ENCODE data around the gene FGF14.
A peak's percentile ranks its signal among the peaks of the same experiment; 100 is the strongest.

Gene FGF14

DNA sequence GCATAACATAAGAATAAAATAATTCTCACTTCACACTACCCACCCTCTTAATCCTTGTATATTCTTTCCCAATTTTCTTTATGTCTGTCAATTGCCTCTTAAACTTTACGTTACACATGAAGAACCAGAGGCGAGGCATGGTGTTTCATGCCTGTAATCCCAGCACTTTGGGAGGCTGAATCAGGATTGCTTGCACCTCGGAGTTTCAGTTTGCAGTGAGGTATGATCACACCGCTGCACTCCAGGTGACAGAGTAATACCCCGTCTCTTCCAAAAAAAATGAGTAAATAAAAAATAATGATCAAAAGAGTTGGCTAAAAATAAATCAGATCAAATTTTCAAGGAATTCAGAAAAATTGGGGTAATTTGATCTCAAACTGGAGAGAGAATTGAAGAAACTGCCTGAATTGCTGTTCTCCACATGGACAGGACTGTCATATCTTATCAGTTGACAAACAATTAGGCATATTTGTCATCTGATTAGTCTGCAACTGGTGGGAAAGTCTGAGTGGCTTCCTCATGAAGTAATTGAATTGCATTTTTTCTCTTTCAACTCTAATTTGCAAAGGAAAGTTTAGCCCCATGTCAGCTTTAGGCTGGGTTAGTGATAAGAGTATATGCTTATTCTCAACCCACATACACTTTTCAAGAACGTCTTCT lies 646.5 kb downstream of the FGF14 start:
- H3K9ac ChIP-seq, result no peak overlapping the region
- H3K4me1 ChIP-seq, result peaks cover 0 to 40% (median 2%) of the 10 kb centered on the region in 10 experiments; a peak in 8 of 20 replicates
- H3K27me3 ChIP-seq, result no peaks in the 10 kb centered on the region
- TF ChIP-seq Cebpa-rat (IDR thresholded peaks at IDR 0.05), result no peak
- H3K27ac ChIP-seq, result no peak overlapping the region
- H3K4me2 ChIP-seq, result peak overlapping the region in 2 of 11 experiments; percentile 17 to 30; a peak in 1 of 22 replicates
- no peaks in the 10 kb centered on the region for H3K9me3 ChIP-seq (replicated peaks in 1 of 11)
- H3K36me3 ChIP-seq, result no peaks in the 10 kb centered on the region
- no peak overlapping the region for H3K4me3 ChIP-seq
- H4K20me1 ChIP-seq, result no peaks in the 10 kb centered on the region

DNA sequence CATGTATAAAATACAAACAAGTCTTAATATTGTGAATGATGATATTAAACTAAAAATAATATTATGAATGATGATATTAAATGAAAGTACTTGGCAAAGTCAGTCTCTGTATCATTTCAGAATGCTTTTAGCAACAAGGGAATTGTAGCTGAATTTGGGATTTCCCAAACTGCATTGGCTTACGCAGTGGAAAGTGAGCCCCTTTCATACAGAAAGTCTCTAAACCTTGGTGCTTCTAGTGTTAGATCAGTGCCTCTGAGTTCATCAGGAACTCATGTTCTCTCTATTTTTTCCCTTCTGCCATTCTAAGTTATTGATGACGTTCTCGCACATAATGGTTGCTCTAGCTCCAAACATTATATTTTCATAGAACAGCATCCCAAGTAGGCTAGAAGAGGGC lies 649.4 kb downstream of the FGF14 start:
- H3K27me3 ChIP-seq, result no peaks in the 10 kb centered on the region
- no peak overlapping the region for H3K9ac ChIP-seq
- no peak overlapping the region for H3K4me3 ChIP-seq
- peak overlapping the region in 2 of 11 experiments; percentile 37 to 77; a peak in 3 of 22 replicates for H3K27ac ChIP-seq
- no peak for TF ChIP-seq Cebpa-rat (IDR thresholded peaks at IDR 0.05)
- no peaks in the 10 kb centered on the region for H3K9me3 ChIP-seq (replicated peaks in 1 of 11)
- H3K36me3 ChIP-seq, result no peaks in the 10 kb centered on the region
- H3K4me1 ChIP-seq, result peaks cover 0 to 47% (median 2%) of the 10 kb centered on the region in 10 experiments; a peak in 8 of 20 replicates
- H4K20me1 ChIP-seq, result no peaks in the 10 kb centered on the region
- H3K4me2 ChIP-seq, result peak overlapping the region in 2 of 11 experiments; percentile 38 to 52; a peak in 3 of 22 replicates

DNA sequence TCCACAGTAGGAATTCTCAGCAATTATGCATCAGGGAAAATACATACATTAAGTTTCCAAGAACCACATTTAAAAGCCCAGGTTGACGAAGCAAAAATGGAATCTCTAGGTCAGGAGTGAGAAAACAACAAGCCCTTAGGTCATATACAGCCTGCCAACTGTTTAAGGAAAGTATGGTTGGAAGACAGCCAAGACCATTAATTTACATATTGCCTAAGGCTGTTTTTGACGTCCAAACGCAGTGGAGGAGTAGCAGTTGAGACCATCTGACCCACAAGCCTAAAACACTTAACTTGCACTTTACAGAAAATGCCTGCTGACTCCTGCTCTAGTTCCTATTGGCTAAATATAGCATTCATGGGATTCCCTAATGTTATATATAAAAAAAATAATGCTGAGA lies 650.4 kb downstream of the FGF14 start:
- Histone ChIP-seq H3K9me3 (replicated peaks in 1 of 11) (no peaks in the 10 kb centered on the region), H3K4me3 (peak overlapping the region in 1 of 10 experiments; percentile 5; a peak in 1 of 20 replicates), H3K4me2 (peak overlapping the region in 4 of 11 experiments; percentile 33 to 62 (median 60); a peak in 7 of 22 replicates), H3K9ac (peak overlapping the region in 3 of 11 experiments; percentile 19 to 55 (median 49); a peak in 3 of 22 replicates), H3K4me1 (peaks cover 0 to 45% (median 2%) of the 10 kb centered on the region in 10 experiments; a peak in 8 of 20 replicates), H3K27ac (peak overlapping the region in 4 of 11 experiments; percentile 10 to 80 (median 72); a peak in 7 of 22 replicates), H3K27me3 (no peaks in the 10 kb centered on the region), H4K20me1 (no peaks in the 10 kb centered on the region), H3K36me3 (no peaks in the 10 kb centered on the region)
- TF ChIP-seq Cebpa-rat (IDR thresholded peaks at IDR 0.05), result peak in 1 of 11 experiments; percentile 58; a peak in 2 of 22 replicates

DNA sequence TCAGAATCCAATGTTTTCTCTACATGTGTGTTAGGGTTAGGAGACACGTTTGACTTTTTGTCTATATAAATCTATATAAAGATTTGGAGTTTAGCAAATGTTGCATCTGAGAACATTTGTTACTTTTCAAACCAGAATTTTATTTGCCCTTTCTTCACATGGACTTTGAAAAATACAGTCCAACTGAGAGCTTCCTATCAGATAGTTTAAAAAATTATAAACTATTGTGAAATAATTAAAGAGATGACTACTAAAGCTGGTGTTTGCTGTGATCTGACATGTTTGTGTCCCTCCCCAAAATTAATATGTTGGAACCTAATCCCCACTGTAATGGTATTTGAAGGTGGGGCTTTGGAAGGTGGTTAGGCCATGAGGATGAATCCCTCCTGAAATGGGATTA lies 652.3 kb downstream of the FGF14 start:
- H3K27ac ChIP-seq, result no peak overlapping the region; a peak in 1 of 22 replicates
- peak in 2 of 11 experiments; percentile 23 to 31; a peak in 1 of 22 replicates for TF ChIP-seq Cebpa-rat (IDR thresholded peaks at IDR 0.05)

DNA sequence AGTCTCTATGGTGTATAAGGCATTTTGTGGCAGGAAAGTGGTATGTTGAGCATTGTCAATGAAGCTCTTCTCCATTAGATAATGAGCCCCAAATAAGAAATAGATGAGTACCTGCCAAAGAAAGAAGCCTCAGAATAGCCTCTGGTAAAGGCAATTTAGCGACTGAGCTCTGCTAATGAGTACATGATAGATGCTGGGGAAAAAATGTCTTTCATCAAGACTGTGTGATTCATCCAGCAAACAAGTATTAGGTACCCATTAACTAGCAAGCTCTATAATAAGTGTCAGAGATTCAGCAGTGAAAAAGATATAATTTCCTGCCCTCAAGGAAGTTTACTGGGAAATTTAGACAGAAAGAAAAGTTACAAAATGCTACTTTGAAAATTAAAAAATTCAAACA lies 654.8 kb downstream of the FGF14 start:
- Histone ChIP-seq H3K9me3 (replicated peaks in 1 of 11) (no peaks in the 10 kb centered on the region), H3K36me3 (no peaks in the 10 kb centered on the region), H3K27me3 (no peaks in the 10 kb centered on the region), H3K4me3 (no peak overlapping the region), H3K4me2 (no peak overlapping the region), H4K20me1 (no peaks in the 10 kb centered on the region), H3K27ac (no peak overlapping the region), H3K9ac (no peak overlapping the region), H3K4me1 (peaks cover 0 to 23% (median 2%) of the 10 kb centered on the region in 10 experiments; a peak in 8 of 20 replicates)
- TF ChIP-seq Cebpa-rat (IDR thresholded peaks at IDR 0.05), result no peak

More for the DNA sequence above, 652.3 kb downstream of the FGF14 start:
- H3K4me1 ChIP-seq, result peaks cover 0 to 31% (median 2%) of the 10 kb centered on the region in 10 experiments; a peak in 8 of 20 replicates
- H3K9ac ChIP-seq, result no peak overlapping the region
- H3K4me3 ChIP-seq, result no peak overlapping the region
- no peaks in the 10 kb centered on the region for H3K27me3 ChIP-seq
- no peaks in the 10 kb centered on the region for H3K36me3 ChIP-seq
- peak overlapping the region in 1 of 11 experiments; percentile 23; a peak in 1 of 22 replicates for H3K4me2 ChIP-seq
- no peaks in the 10 kb centered on the region for H4K20me1 ChIP-seq
- no peaks in the 10 kb centered on the region for H3K9me3 ChIP-seq (replicated peaks in 1 of 11)

DNA sequence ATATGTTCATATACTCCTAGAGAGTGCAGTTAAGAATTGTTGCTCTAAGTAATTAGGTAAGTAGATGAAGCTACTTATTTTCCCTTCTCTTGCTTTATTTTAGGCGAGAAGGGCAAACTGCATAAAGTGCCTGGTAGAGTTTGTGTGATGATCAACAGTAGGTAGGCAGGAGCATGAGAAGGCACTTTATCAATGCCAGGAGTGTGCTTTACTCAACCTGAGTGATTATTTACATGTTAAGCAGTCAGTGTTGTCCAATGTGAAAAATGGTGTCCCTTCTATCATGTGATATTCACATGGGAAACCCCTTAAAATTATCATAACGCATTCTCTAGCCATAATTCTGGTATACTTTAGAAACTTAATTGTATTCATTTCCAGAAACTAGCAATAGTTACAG lies 655.3 kb downstream of the FGF14 start:
- H3K27ac ChIP-seq, result no peak overlapping the region
- TF ChIP-seq Cebpa-rat (IDR thresholded peaks at IDR 0.05), result no peak

DNA sequence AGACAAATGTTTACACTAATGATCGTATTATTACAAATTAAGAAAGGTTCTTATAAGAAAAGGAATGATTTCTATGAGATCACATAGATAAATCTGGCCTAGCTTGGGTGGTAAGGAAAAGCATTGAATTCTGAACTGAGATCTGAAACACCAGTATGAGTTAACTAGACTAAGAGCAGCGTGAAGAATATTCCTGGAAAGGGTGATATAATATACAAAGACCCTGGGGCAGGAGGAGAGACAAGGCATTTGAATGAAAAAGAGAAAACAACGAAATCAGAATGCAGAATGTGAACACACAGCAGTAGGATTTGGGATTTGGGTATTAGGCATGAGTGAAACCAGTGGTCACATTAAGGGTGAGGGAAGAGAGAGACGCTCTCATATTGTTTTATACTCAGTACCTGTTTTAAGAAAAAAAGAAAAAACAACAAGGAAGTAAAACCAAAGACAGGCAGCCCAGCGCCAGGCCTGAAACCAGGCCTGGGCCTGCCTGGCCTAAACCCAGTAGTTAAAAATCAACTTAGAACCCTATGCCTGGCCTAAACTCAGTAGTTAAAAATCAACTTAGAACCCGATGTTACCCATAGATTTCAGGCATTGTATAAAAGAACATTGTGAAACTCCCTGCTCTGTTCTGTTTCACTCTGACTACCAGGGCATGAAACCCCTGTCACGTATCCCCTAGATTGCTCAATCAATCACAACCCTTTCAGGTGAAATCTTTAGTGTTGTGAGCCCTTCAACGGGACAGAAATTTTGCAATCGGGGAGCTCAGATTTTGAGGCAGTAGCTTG lies 662.3 kb downstream of the FGF14 start:
- H3K36me3 ChIP-seq, result no peaks in the 10 kb centered on the region
- H3K4me3 ChIP-seq, result no peak overlapping the region
- no peak overlapping the region for H3K4me2 ChIP-seq
- no peaks in the 10 kb centered on the region for H4K20me1 ChIP-seq
- no peaks in the 10 kb centered on the region for H3K27me3 ChIP-seq
- no peak overlapping the region for H3K9ac ChIP-seq
- TF ChIP-seq Cebpa-rat (IDR thresholded peaks at IDR 0.05), result 0 out of 22 replicates have a peak, but pooled peaks of 1 of the 11 experiments have one; percentile 52
- H3K27ac ChIP-seq, result no peak overlapping the region
- H3K9me3 ChIP-seq (replicated peaks in 1 of 11), result no peaks in the 10 kb centered on the region
- no peaks in the 10 kb centered on the region for H3K4me1 ChIP-seq

More for the DNA sequence above, 655.3 kb downstream of the FGF14 start:
- Histone ChIP-seq H3K36me3 (no peaks in the 10 kb centered on the region), H4K20me1 (no peaks in the 10 kb centered on the region), H3K4me1 (peaks cover 0 to 18% (median 2%) of the 10 kb centered on the region in 10 experiments; a peak in 8 of 20 replicates), H3K4me2 (no peak overlapping the region), H3K4me3 (no peak overlapping the region), H3K9me3 (replicated peaks in 1 of 11) (no peaks in the 10 kb centered on the region), H3K27me3 (no peaks in the 10 kb centered on the region), H3K9ac (no peak overlapping the region)

DNA sequence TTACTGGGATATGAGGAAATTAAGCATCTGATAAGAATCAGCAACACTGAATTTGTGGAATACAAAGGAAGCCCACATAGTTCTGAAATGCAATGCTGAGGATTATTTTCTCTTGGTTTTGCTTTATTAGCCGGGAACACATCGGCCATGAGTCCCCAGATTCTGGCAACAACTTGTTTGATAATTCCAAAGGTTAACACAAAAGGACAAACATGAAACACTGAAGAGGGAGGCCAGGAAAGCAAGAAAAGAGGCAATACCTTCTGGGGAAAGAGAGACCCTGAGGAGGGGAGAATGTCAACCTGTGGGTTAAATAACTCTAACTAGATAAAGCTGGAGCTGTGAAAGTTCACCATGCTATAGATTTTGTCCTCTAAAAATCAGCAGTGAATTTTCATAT lies 663.5 kb downstream of the FGF14 start:
- Histone ChIP-seq H3K9ac (no peak overlapping the region), H3K27ac (no peak overlapping the region), H3K4me3 (no peak overlapping the region), H3K27me3 (no peaks in the 10 kb centered on the region), H3K4me1 (no peaks in the 10 kb centered on the region), H3K36me3 (no peaks in the 10 kb centered on the region), H3K9me3 (replicated peaks in 1 of 11) (no peaks in the 10 kb centered on the region), H3K4me2 (no peak overlapping the region), H4K20me1 (no peaks in the 10 kb centered on the region)
- no peak for TF ChIP-seq Cebpa-rat (IDR thresholded peaks at IDR 0.05)

DNA sequence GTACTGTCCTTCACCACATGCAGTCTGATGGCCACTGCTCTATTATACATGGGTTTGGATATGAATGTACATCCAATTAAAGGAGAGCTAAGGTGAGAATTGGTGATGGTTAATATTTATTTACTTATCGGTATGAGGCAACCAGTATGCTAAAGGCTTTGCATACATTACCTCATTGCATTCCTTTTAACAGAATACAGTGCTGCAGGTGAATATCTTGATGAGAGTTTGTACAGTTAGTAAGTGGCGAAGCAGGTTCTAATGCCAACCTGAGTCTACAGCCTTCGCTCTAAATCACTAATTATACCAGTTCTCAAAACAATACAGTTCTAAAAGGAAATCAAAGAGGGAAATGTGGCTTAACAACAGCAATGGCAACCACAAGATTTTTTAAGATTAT lies 665.3 kb downstream of the FGF14 start:
- no peak overlapping the region for H3K27ac ChIP-seq
- no peaks in the 10 kb centered on the region for H3K27me3 ChIP-seq
- no peaks in the 10 kb centered on the region for H3K9me3 ChIP-seq (replicated peaks in 1 of 11)
- TF ChIP-seq Cebpa-rat (IDR thresholded peaks at IDR 0.05), result no peak
- no peaks in the 10 kb centered on the region for H3K36me3 ChIP-seq
- H3K4me3 ChIP-seq, result no peak overlapping the region
- no peak overlapping the region for H3K4me2 ChIP-seq
- no peak overlapping the region for H3K9ac ChIP-seq
- no peaks in the 10 kb centered on the region for H4K20me1 ChIP-seq
- H3K4me1 ChIP-seq, result no peaks in the 10 kb centered on the region

Measured in BLaER1 treated with 17β-estradiol and CSF1 and Interleukin-3, amounts not matched to agents 10 nM and 100 nM (cell line).